ENCODE measurements around the gene SLC25A15.

SLC25A15 gene

DNA sequence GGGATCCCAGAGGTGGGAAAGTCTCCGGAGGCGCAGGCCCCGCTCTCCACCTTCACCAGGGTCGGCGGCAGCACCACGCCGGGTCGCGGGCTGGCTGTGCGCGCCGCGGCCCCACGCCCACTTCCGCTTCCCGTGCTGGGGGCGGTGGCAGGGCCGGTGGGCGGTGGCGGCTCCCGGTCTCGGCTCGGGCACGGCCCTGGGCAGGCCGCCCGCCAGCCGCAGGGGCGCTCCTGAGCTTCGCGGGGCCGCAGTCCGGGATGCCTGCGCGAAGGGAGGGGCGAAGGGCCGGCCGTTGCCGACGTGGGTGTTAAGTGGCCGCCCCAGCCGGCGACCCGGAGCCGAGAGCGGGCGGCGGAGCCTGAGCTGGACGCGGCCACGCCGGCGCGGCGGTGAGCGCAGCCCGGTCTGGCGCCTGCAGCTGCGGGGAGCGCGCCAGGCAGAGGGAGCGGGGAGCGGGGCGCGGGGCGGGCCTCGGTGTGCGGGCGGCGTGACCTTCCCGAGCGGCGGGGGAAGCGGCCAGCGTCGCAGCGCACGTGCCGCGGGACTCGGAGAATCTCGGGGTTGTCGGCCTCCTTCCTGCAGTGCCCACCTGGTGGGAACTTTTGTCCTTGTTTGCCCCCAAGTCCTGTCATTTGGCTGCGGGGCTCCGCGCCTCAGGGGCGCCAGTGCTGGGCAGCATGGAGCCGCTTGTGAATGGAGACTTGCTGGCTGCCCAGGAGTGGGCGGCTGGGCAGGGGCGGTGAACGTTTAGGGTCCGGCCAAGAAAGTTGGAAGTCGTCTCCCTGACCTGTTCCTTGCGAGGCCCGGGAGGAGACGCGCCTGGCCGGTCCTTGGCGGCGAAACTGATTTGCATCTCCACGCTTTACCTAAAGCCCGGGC, at the start of gene SLC25A15:
Gene SLC25A15, plus strand, starts transcription at position 337 of the 879 bp plus-strand sequence. CDS start 3,616 bp downstream, outside the sequence.
- TF ChIP-seq CTCF (IDR thresholded peaks at IDR 0.05) = no peak; the same call in 1 of the 2 replicates

GRCh38 chr13:40749327-40749726, 40.1 kb upstream of the SLC25A15 start:
- TF ChIP-seq CTCF (IDR thresholded peaks at IDR 0.05) = no peak

DNA sequence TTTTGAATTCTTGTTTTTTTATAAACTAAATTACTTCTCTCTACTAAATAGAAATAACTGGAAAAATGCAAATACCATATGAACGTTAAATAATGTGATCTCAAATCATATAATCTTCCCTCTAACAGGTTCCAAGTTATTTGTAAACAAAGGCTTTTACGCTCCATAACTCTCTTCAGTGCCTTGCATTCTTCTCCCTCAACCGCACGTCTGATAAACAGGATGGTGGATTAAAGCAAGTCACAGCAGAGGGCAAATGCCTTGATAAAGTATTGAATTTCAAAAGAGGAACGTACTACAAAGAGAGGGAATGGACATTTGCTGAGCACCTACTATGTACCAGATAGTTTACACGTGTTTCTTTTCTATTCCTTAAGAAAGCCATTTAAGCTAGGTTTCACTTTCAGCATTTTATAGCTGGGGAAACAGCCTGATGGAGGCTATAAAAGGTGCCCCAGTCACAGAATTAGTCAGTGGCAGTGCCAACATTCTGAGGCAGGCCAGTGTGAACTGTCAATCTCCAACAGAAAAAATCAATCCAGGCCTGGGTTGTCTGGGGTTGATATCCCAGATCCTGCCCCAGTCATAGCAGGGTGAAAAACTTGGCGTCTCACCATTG, 34.2 kb upstream of the SLC25A15 start:
- no peak for TF ChIP-seq CTCF (IDR thresholded peaks at IDR 0.05)

DNA sequence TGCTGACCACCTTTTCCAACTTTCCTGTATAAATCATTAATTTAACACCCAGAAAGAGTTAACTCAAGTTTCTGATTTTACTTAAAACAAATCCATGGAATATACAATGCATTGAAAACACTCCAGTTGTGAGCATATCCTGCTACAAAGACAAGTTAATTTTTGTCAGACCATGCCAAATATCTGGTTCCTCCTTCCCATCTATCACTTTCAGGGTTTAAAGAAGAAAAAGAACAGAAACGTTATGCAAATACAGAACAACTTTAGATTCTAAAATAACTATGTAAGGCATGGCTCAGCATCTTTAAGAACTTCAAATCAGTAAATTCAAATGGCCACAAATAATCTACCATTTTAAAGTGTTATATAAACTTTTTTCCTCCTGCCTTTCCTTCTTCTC, 33.4 kb upstream of the SLC25A15 start:
- TF ChIP-seq CTCF (IDR thresholded peaks at IDR 0.05) = no peak

- TF ChIP-seq CTCF (IDR thresholded peaks at IDR 0.05) = no peak
Measured at GRCh38 chr13:40758811-40759210, 30.6 kb upstream of the SLC25A15 start.

DNA sequence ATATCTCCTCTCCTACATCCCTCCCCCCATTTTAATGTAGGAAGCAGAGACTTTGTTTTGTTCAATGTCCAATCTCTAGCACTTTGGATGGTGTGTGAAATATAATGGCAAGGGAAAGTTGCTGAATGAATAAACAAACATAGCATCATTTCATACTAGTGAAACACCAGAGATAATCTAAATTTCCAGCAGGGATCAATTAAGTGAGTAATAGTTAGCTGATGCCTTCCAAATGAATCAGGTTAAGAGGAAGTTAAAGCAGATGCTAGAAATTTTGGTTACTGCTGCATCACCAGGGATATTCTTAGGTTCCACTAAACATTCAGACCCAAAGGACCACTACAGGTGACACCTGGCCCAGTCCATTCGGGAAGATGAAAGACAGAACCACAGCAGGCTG, 26.6 kb upstream of the SLC25A15 start:
- TF ChIP-seq CTCF (IDR thresholded peaks at IDR 0.05) = no peak

DNA sequence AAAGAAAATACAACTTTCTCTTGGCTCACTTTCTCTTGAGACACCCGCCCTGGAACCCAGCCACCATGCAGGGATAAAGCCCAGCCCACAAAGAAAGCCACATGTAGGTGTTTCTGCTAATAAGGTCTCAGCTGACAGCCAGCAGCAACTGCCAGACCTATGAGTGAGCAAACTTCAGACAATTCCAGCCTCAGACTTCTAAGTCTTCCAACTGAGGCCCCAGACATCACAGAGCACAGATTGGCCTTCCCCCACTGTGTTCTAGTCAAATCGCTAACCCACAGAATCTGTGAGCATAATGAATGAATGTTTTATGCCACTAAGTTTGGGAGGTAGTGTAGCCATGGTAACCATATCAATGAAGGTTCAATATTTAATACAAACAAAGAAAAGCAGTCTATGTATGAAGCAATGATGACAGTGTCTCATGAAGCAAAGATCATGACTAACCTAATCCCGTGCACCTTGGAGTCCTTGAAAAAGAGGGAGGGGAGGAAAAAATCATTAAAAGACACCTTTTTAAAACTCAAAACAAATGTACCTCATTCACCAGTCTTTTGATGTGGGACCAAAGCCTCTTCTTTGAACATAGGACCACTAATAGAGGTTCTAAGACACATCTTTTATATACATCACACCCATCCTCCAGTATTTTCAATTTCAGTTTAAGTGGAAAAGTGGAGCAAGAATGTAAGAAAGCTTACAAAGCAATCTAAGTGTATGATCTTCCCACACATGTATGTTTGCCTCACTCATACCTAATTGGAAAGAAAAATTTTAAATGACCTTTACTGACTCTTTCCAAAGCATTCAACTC, 24.6 kb upstream of the SLC25A15 start:
- TF ChIP-seq CTCF (IDR thresholded peaks at IDR 0.05) = no peak

Measured in LNCAP (cell line).